Measurements from ENCODE around the gene NSDHL.

Gene NSDHL

GRCh38 chrX:152917656-152918579 lies 87.1 kb downstream of the NSDHL start:
- peak; percentile 36 for DNase-seq

GRCh38 chrX:152918707-152919106 lies 87.8 kb downstream of the NSDHL start:
- no peak for DNase-seq

All from inflammatory macrophage treated with lipopolysaccharide for 4 hours (primary cell).